TTC549 (cell line): ENCODE results near the gene RAPGEF2.
"Not testable (repeated sequence)": the region's sequence is repeated elsewhere in the genome, so short reads cannot be mapped to it uniquely, and the experiment has no call there.

ENCODE experiments used
- FAIRE-seq: peaks from 2 replicates; lab custom pipeline; 2012; peaks lifted over from hg19 to GRCh38; lab: Jason Lieb, UNC

RAPGEF2 gene

GRCh38 chr4:159242427-159242826 is 139.5 kb downstream of the RAPGEF2 start:
- FAIRE-seq: no peak

GRCh38 chr4:159248384-159249178 is 145.7 kb downstream of the RAPGEF2 start:
- FAIRE-seq: no peak

GRCh38 chr4:159250751-159251325 is 148.0 kb downstream of the RAPGEF2 start:
- no peak for FAIRE-seq

- not testable (repeated sequence) for FAIRE-seq
These were observed 148.7 kb downstream of the RAPGEF2 start for GRCh38 chr4:159251580-159251979.

- FAIRE-seq: no peak
These were observed 149.6 kb downstream of the RAPGEF2 start for GRCh38 chr4:159252491-159252890.

- FAIRE-seq: no peak
These were observed 153.2 kb downstream of the RAPGEF2 start for GRCh38 chr4:159256037-159256436.

GRCh38 chr4:159258889-159259560 is 156.1 kb downstream of the RAPGEF2 start:
- FAIRE-seq: no peak

GRCh38 chr4:159264057-159264456 is 161.2 kb downstream of the RAPGEF2 start:
- FAIRE-seq: no peak

- no peak for FAIRE-seq
These were observed 164.3 kb downstream of the RAPGEF2 start for GRCh38 chr4:159266981-159267868.

- FAIRE-seq: no peak
These were observed 165.0 kb downstream of the RAPGEF2 start for GRCh38 chr4:159267869-159268285.

GRCh38 chr4:159268607-159269006 is 165.7 kb downstream of the RAPGEF2 start:
- FAIRE-seq: no peak

GRCh38 chr4:159269116-159269515 is 166.2 kb downstream of the RAPGEF2 start:
- FAIRE-seq: no peak

GRCh38 chr4:159269956-159270355 is 167.1 kb downstream of the RAPGEF2 start:
- FAIRE-seq: no peak

- no peak for FAIRE-seq
These were observed 169.0 kb downstream of the RAPGEF2 start for GRCh38 chr4:159271856-159272255.

- FAIRE-seq: no peak
These were observed 169.6 kb downstream of the RAPGEF2 start for GRCh38 chr4:159272273-159273140.

GRCh38 chr4:159273141-159273438 is 170.2 kb downstream of the RAPGEF2 start:
- no peak for FAIRE-seq

GRCh38 chr4:159273841-159274240 is 171.0 kb downstream of the RAPGEF2 start:
- no peak for FAIRE-seq

- no peak for FAIRE-seq
These were observed 175.5 kb downstream of the RAPGEF2 start for GRCh38 chr4:159278399-159278798.

- FAIRE-seq: no peak
These were observed 176.2 kb downstream of the RAPGEF2 start for GRCh38 chr4:159279084-159279483.

- FAIRE-seq: no peak
These were observed 177.7 kb downstream of the RAPGEF2 start for GRCh38 chr4:159280442-159281172.

GRCh38 chr4:159281771-159282170 is 178.9 kb downstream of the RAPGEF2 start:
- FAIRE-seq: no peak
